IMR-90 (cell line): ENCODE data around the gene NCR1. TPM values are rescaled to one million over a fixed set of nuclear protein-coding genes. Genes with fewer than 3 reads are reported as not detected.

Experiments used
- ATAC-seq: fragments of 200-7000 bp; cut with Tn5 transposase; 2 replicates; pipeline ENCODE4 v1.9.1; 2020; ENCODE audit warnings: low read depth, mild to moderate bottlenecking, moderate library complexity
- BruUV-seq: library from RNA; stranded (reverse); fragments of 400-500 nt; replicated peaks from 2 replicates; lab custom pipeline; 2021; lab: Mats Ljungman, UMichigan
- CTCF ChIA-PET: fragments of 300-600 bp; formaldehyde crosslinking; extraction: SDS; loops from one replicate; lab custom pipeline; 2021; ENCODE audit warnings: antibody characterized with exemption; lab: Yijun Ruan, JAX
- POLR2A ChIA-PET: fragments of 300-600 bp; sonication (Branson Sonifier 250); formaldehyde crosslinking; loops from one replicate; lab custom pipeline; 2022; ENCODE audit warnings: antibody characterized with exemption; ENCODE audit not compliant: unreplicated experiment; lab: Charles Lee
- DNase-seq: peaks from one replicate; pipeline ENCODE4 v3.0.0; 2013
- H2AFZ ChIP-seq: replicated peaks from 2 replicates; pipeline ENCODE3; 2013; ENCODE audit warnings: low read length, mild to moderate bottlenecking; ENCODE audit not compliant: poor library complexity
- H2AK5ac ChIP-seq: 2 replicates; pipeline ENCODE4 v1.6.1; 2013; ENCODE audit warnings: low read depth, low read length, inconsistent platforms
- H2AK9ac ChIP-seq: replicated peaks from 2 replicates; pipeline ENCODE3; 2013; ENCODE audit warnings: mild to moderate bottlenecking, low read depth, low read length, moderate library complexity; ENCODE audit not compliant: poor library complexity
- H2BK120ac ChIP-seq: 2 replicates; pipeline ENCODE4 v1.6.1; 2013; ENCODE audit warnings: low read depth, low read length, inconsistent platforms
- H2BK15ac ChIP-seq: 3 replicates; pipeline ENCODE4 v1.6.1; 2013; ENCODE audit warnings: low read depth, low read length, inconsistent platforms
- H2BK20ac ChIP-seq: 2 replicates; pipeline ENCODE4 v1.6.1; 2013; ENCODE audit warnings: low read depth, mild to moderate bottlenecking, inconsistent platforms, low read length, moderate library complexity
- H2BK5ac ChIP-seq: 2 replicates; pipeline ENCODE4 v1.6.1; 2013; ENCODE audit warnings: mild to moderate bottlenecking, low read depth, low read length, inconsistent platforms; ENCODE audit not compliant: poor library complexity, severe bottlenecking
- H3K14ac ChIP-seq: replicated peaks from 2 replicates; pipeline ENCODE4 v1.6.1; 2013; ENCODE audit warnings: low read depth, low read length, inconsistent platforms
- H3K18ac ChIP-seq: 2 replicates; pipeline ENCODE4 v1.6.1; 2013; ENCODE audit warnings: low read depth, low read length, control low read depth
- H3K23ac ChIP-seq: 2 replicates; pipeline ENCODE4 v1.6.1; 2013; ENCODE audit warnings: low read depth, low read length, inconsistent platforms
- H3K27ac ChIP-seq: 2 replicates; pipeline ENCODE4 v1.5.1; 2013; ENCODE audit warnings: mild to moderate bottlenecking, control low read depth, low read length; ENCODE audit not compliant: insufficient read depth
- H3K27me3 ChIP-seq: 2 replicates; pipeline ENCODE4 v1.6.1; 2013; ENCODE audit warnings: low read length; ENCODE audit not compliant: control insufficient read depth, insufficient read depth
- H3K36me3 ChIP-seq: 2 replicates; pipeline ENCODE4 v1.6.1; 2013; ENCODE audit warnings: low read length, mixed read lengths; ENCODE audit not compliant: control insufficient read depth, insufficient read depth
- H3K4ac ChIP-seq: 2 replicates; pipeline ENCODE4 v1.6.1; 2013; ENCODE audit warnings: low read depth, low read length, inconsistent platforms
- H3K4me1 ChIP-seq: 2 replicates; pipeline ENCODE4 v1.6.1; 2013; ENCODE audit warnings: low read length, mixed read lengths; ENCODE audit not compliant: control insufficient read depth, insufficient read depth
- H3K4me2 ChIP-seq: 2 replicates; pipeline ENCODE4 v1.6.1; 2013; ENCODE audit warnings: low read depth, mild to moderate bottlenecking, control low read depth, low read length, moderate library complexity
- H3K4me3 ChIP-seq: 2 replicates; pipeline ENCODE4 v1.5.1; 2013; ENCODE audit warnings: low read depth, mild to moderate bottlenecking, control low read depth, low read length, moderate library complexity; ENCODE audit not compliant: insufficient read depth
- H3K56ac ChIP-seq: 2 replicates; pipeline ENCODE4 v1.6.1; 2013; ENCODE audit warnings: low read length, inconsistent platforms; ENCODE audit not compliant: insufficient read depth; ENCODE audit errors: extremely low read depth
- H3K79me1 ChIP-seq, 2 experiments: 2 replicates each; pipeline ENCODE4 v1.6.1; 2013; ENCODE audit warnings: low read length in 2 of 2, inconsistent platforms in 1 of 2, low read depth in 1 of 2
- H3K9ac ChIP-seq: 2 replicates; pipeline ENCODE4 v1.6.1; 2013; ENCODE audit warnings: low read depth, low read length, control low read depth
- H3K9me1 ChIP-seq: 2 replicates; pipeline ENCODE4 v1.6.1; 2013; ENCODE audit warnings: low read length, inconsistent platforms; ENCODE audit not compliant: insufficient read depth
- H3K9me3 ChIP-seq: 2 replicates; pipeline ENCODE4 v1.6.1; 2013; ENCODE audit warnings: low read length; ENCODE audit not compliant: control insufficient read depth, insufficient read depth
- H4K20me1 ChIP-seq: 2 replicates; pipeline ENCODE4 v1.6.1; 2013; ENCODE audit warnings: low read length, inconsistent platforms; ENCODE audit not compliant: insufficient read depth
- H4K5ac ChIP-seq: 2 replicates; pipeline ENCODE4 v1.6.1; 2013; ENCODE audit warnings: mild to moderate bottlenecking, low read depth, low read length, control low read depth
- H4K8ac ChIP-seq, 2 experiments: 2 replicates each; pipeline ENCODE4 v1.6.1; 2013; ENCODE audit warnings: low read depth in 2 of 2, low read length in 2 of 2, control low read depth in 1 of 2, inconsistent platforms in 1 of 2
- H4K91ac ChIP-seq: 2 replicates; pipeline ENCODE4 v1.6.1; 2013; ENCODE audit warnings: low read depth, low read length, inconsistent platforms; ENCODE audit not compliant: insufficient read depth
- BHLHE40 ChIP-seq: fragments of 150-350 bp; IDR thresholded peaks from 2 replicates; pipeline ENCODE4 v1.6.1; 2016; ENCODE audit warnings: mild to moderate bottlenecking, low read depth, low read length
- CEBPB ChIP-seq: IDR thresholded peaks from 2 replicates; pipeline ENCODE4 v1.6.1; 2012; ENCODE audit warnings: low read depth, low read length, improper control_type of control experiment
- CHD1 ChIP-seq: IDR thresholded peaks from 2 replicates; pipeline ENCODE4 v1.6.1; 2012; ENCODE audit warnings: low read depth, low read length, improper control_type of control experiment
- FOS ChIP-seq: fragments of 150-350 bp; IDR thresholded peaks from 2 replicates; pipeline ENCODE4 v1.6.1; 2016; ENCODE audit warnings: low read depth, low read length
- MAFK ChIP-seq: IDR thresholded peaks from 2 replicates; pipeline ENCODE4 v1.6.1; 2012; ENCODE audit warnings: low read depth, low read length, improper control_type of control experiment
- NFE2L2 ChIP-seq: fragments of 150-350 bp; IDR thresholded peaks from 2 replicates; pipeline ENCODE4 v1.6.1; 2016; ENCODE audit warnings: low read depth, mild to moderate bottlenecking, low read length
- RAD21 ChIP-seq: IDR thresholded peaks from 2 replicates; pipeline ENCODE4 v1.6.1; 2012; ENCODE audit warnings: low read length, improper control_type of control experiment
- RFX5 ChIP-seq: IDR thresholded peaks from 2 replicates; pipeline ENCODE4 v1.8.0; 2012; ENCODE audit warnings: low read depth, mild to moderate bottlenecking, low read length, moderate library complexity
- WGBS, 2 experiments: methylation state at CpG; one replicate each; pipeline versions ENCODE4 v1.1.5 to v1.1.7; 2013; ENCODE audit warnings: missing lambda C conversion rate in 2 of 2; ENCODE audit not compliant: insufficient read length in 1 of 2; ENCODE audit errors: extremely low coverage in 2 of 2; 5-methylcytosine and 5-hydroxymethylcytosine counted together
- dilution Hi-C: fragments of 300-500 bp; cut with HindIII; formaldehyde crosslinking; loops from one replicate; pipeline ENCODE4 v1.14.3; 2018; ENCODE audit warnings: low sequenced_read_pairs; ENCODE audit not compliant: unreplicated experiment
- in situ Hi-C: fragments of 300-500 bp; cut with MboI; formaldehyde crosslinking; loops from 3 replicates; pipeline ENCODE4 v1.14.3; 2019; ENCODE audit warnings: low sequenced_read_pairs, inconsistent platforms, mixed read lengths
- intact Hi-C: fragments of 100-400 bp; cut with micrococcal nuclease; formaldehyde crosslinking; loops from 2 replicates; pipeline ENCODE4 v1.10.0; 2022
- polyA plus RNA-seq, 3 experiments: library from polyadenylated mRNA; depleted of rRNA; stranded (reverse); fragments of >200 nt; gene quantifications; 2 replicates each; pipeline ENCODE4 v1.2.3, GENCODE V29; 2012; ENCODE audit warnings: low replicate concordance in 1 of 3
- total RNA-seq: library from RNA; depleted of rRNA; stranded (reverse); fragments of >200 nt; gene quantifications from 2 replicates; pipeline ENCODE4 v1.2.3, GENCODE V29; 2012
- TF ChIP-seq, protein P1 (sequence below): fragments of 150-350 bp; IDR thresholded peaks from 2 replicates; pipeline ENCODE4 v1.6.1; 2017; ENCODE audit warnings: mild to moderate bottlenecking, antibody characterized with exemption, low read length, low read depth
- TF ChIP-seq, protein P2 (sequence below): conservative IDR thresholded peaks from 2 replicates; pipeline ENCODE4 v1.5.1; 2012; ENCODE audit warnings: mild to moderate bottlenecking, low read depth, low read length, improper control_type of control experiment
- TF ChIP-seq, protein P3 (sequence below): fragments of 150-350 bp; IDR thresholded peaks from 2 replicates; pipeline ENCODE4 v1.6.1; 2016; ENCODE audit warnings: low read depth, mild to moderate bottlenecking, low read length, moderate library complexity, borderline replicate concordance

NCR1 gene
- total and polyA plus RNA-seq, 2 of the 4 experiments (the other 2 are of a cell fraction), result not detected

DNA sequence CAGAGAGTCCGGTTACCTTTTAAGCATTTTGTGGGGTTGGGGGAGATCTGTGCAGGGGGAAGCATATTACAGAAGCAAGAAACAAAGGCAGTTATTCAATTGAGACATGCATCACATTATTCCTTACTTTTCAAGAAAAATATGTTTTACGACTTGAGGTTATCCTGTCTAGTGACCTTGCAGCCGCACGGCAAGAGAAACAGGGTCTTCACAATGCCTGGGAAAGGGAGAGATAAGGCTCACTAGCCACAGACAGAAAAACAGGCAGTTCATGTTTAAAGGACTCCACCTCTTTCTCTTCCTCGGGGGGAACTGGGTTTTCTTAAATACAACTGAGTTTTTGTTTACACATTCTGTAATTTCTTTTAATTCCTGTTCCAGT lies 536 bp upstream of the NCR1 start:
- Histone ChIP-seq H2AK9ac (no peak overlapping the region), H2BK5ac (no peak overlapping the region), H2BK15ac (no peak overlapping the region), H3K23ac (no peak overlapping the region), H3K18ac (no peak overlapping the region), H3K27me3 (no peaks in the 10 kb centered on the region), H3K4me3 (no peak overlapping the region), H3K4me2 (no peak overlapping the region), H3K4me1 (no peaks in the 10 kb centered on the region), H2BK20ac (no peak overlapping the region), H4K91ac (no peak overlapping the region), H3K56ac (no peak overlapping the region), H3K36me3 (no peaks in the 10 kb centered on the region), H3K27ac (no peak overlapping the region), H2AFZ (no peak overlapping the region), H2AK5ac (no peak overlapping the region), H2BK120ac (no peak overlapping the region), H3K9me1 (no peaks in the 10 kb centered on the region), H4K20me1 (no peaks in the 10 kb centered on the region), H3K14ac (no peak overlapping the region), H4K8ac (no peak overlapping the region), H3K79me1 (no peaks in the 10 kb centered on the region), H3K9ac (no peak overlapping the region), H3K4ac (no peak overlapping the region), H3K9me3 (peaks cover 18% of the 10 kb centered on the region), H4K5ac (no peak overlapping the region)
- in situ Hi-C loops, result no loop called here
- no peak for ATAC-seq
- TF ChIP-seq CEBPB (no peak), FOS (no peak), RFX5 (no peak), CHD1 (no peak), NFE2L2 (no peak), MAFK (no peak), RAD21 (no peak), BHLHE40 (no peak)
- TF ChIP-seq, protein P1, sequence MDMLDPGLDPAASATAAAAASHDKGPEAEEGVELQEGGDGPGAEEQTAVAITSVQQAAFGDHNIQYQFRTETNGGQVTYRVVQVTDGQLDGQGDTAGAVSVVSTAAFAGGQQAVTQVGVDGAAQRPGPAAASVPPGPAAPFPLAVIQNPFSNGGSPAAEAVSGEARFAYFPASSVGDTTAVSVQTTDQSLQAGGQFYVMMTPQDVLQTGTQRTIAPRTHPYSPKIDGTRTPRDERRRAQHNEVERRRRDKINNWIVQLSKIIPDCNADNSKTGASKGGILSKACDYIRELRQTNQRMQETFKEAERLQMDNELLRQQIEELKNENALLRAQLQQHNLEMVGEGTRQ, result no peak
- TF ChIP-seq, protein P2, sequence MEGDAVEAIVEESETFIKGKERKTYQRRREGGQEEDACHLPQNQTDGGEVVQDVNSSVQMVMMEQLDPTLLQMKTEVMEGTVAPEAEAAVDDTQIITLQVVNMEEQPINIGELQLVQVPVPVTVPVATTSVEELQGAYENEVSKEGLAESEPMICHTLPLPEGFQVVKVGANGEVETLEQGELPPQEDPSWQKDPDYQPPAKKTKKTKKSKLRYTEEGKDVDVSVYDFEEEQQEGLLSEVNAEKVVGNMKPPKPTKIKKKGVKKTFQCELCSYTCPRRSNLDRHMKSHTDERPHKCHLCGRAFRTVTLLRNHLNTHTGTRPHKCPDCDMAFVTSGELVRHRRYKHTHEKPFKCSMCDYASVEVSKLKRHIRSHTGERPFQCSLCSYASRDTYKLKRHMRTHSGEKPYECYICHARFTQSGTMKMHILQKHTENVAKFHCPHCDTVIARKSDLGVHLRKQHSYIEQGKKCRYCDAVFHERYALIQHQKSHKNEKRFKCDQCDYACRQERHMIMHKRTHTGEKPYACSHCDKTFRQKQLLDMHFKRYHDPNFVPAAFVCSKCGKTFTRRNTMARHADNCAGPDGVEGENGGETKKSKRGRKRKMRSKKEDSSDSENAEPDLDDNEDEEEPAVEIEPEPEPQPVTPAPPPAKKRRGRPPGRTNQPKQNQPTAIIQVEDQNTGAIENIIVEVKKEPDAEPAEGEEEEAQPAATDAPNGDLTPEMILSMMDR, result no peak
- TF ChIP-seq, protein P3, sequence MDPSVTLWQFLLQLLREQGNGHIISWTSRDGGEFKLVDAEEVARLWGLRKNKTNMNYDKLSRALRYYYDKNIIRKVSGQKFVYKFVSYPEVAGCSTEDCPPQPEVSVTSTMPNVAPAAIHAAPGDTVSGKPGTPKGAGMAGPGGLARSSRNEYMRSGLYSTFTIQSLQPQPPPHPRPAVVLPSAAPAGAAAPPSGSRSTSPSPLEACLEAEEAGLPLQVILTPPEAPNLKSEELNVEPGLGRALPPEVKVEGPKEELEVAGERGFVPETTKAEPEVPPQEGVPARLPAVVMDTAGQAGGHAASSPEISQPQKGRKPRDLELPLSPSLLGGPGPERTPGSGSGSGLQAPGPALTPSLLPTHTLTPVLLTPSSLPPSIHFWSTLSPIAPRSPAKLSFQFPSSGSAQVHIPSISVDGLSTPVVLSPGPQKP, result no peak
- intact Hi-C loops, result no loop called here
- DNase-seq, result no peak
- no CpG with 5 or more reads among the region's 5 CpGs for WGBS, 2 experiments
- CTCF ChIA-PET, result no interaction called here
- POLR2A ChIA-PET, result no interaction called here
- dilution Hi-C loops, result no loop called here
- no TSS peak for BruUV-seq
